ENCODE results near the gene BSN.
"Not testable (repeated sequence)": the region's sequence is repeated elsewhere in the genome, so short reads cannot be mapped to it uniquely, and the experiment has no call there.

BSN gene

DNA sequence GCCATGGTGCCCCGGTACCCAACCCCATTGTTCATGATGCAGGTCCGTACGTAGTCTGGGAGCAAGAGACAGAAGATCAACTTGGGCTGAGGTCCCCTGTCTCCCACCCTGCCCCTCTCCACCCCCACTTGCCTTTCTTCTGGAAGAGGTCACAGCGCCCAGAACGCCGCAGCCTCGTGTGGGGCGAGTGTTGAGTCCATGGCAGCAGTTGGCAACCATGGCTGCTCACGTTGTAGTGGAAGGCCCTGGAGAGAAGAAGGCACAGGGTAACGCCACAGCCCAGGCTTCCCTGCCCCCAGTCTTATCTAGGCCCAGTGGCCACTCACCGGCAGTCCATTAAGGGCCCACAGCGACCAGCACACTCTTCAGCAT is 133.1 kb downstream of the BSN start:
- H3K27ac ChIP-seq, H3K4me2 ChIP-seq, H3K9me3 ChIP-seq, H3K9ac ChIP-seq, H3K4me3 ChIP-seq, H3K27me3 ChIP-seq: not testable (repeated sequence)
- Histone ChIP-seq H4K20me1 (peaks cover 13% of the 10 kb centered on the region; the same call in 1 of the 2 replicates), H3K36me3 (peaks cover 35% of the 10 kb centered on the region), H3K4me1 (peaks cover 24% of the 10 kb centered on the region)

DNA sequence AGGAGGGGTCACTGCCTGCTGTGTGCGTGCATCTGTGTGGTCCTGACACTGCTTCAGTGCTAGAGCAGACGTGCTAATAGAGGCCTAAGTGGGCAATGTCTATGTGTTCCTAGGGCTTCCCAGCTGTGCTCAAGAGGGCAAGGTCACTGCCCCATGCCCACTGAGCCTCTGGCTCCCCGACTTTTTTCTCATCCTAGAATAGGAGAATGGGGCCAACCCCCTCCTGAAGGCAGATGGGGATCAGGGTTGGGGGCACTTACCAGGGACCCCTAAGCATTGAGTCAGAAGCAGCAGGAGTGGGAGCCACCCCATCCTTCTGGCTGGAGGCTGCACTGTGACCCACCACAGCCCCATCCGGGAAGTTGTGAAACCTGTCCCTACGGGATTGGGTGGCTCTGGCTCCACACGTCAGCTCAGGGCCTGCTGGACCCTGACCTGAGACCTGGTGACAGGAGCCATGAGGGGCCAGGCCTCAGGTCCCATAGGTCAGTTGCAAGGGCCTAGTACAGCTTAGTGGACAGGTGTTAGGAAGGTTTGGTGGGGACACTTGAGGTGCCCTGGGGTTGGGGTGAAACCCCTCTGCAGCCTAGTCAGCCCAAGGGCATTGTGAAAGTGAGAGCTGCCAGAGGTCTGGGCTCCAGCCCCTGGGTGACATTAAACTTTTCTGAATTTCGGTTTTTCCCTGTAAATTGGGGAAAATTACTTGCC is 134.2 kb downstream of the BSN start:
- H3K4me2 ChIP-seq, result peak overlapping the region; percentile 77
- H4K20me1 ChIP-seq, result peaks cover 13% of the 10 kb centered on the region; the same call in 1 of the 2 replicates
- peak overlapping the region; percentile 96 for H3K4me3 ChIP-seq
- peak overlapping the region; percentile 96 for H3K9ac ChIP-seq
- H3K27ac ChIP-seq, result peak overlapping the region; percentile 84
- H3K36me3 ChIP-seq, result peaks cover 24% of the 10 kb centered on the region
- H3K27me3 ChIP-seq, H3K9me3 ChIP-seq: not testable (repeated sequence)
- H3K4me1 ChIP-seq, result peaks cover 24% of the 10 kb centered on the region

DNA sequence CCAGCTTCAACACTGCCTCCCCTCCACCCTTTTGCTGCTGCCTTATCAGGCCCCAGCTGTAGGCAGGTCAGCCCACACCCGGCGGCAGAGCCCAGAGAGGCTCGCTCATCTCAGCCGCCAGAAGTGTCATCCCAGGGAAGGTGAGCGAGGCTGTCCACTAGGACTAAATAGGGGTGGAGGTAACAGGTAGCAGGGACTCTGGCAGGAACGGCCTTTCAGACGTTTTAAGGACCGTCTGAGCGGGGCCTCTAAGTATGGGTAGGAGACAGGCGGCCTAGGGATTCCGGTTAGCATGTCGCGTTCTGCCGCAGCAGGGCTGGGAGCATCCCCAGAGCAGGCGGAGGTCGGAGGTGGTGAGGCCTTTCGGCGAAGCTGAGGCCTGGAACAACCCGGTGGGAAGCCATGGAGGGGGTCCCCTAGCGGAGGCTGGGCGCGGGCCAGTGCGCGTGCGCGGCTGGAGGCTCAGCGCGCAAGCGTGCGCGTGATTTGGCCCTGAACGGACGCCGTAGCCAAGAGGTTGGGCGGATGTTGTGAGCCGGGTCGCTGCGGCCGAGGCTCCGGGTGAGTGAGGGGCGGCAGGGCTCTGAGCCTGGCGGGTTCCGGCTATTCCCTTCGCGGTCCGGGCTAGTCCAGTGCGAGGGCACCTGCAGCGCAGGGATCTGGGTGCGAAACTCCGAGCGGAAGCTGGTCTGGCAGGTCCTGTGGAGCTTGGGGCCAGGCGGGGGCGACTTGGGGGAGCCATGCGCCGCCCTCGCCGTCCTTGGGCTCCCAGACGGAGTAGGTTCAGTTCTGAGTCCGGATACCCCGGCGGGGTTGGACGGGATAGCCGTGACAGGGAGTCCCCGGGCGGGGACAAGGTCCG is 135.0 kb downstream of the BSN start, which contains the start of the genes MST1 and RNF123:
Gene MST1 (minus strand): TSS at position 429 of the 862 bp plus-strand sequence. CDS start 783 bp downstream, outside the sequence.
Gene RNF123 (plus strand): TSS at position 512 of the 862 bp plus-strand sequence. CDS start 1,609 bp downstream, outside the sequence.
- peaks cover 16% of the 10 kb centered on the region for H3K36me3 ChIP-seq
- H3K4me1 ChIP-seq, result peaks cover 24% of the 10 kb centered on the region
- peaks cover 15% of the 10 kb centered on the region for H4K20me1 ChIP-seq
- peak within 1 kb of the TSS; percentile 84 for H3K27ac ChIP-seq
- peak within 1 kb of the TSS; percentile 96 for H3K4me3 ChIP-seq
- H3K9ac ChIP-seq, result peak within 1 kb of the TSS; percentile 96
- peak within 1 kb of the TSS; percentile 77 for H3K4me2 ChIP-seq
- no peaks in the 10 kb centered on the region for H3K27me3 ChIP-seq
- H3K9me3 ChIP-seq, result peaks cover 5% of the 10 kb centered on the region; the same call in 1 of the 2 replicates
- TF ChIP-seq Cebpa-rat (IDR thresholded peaks at IDR 0.05), result no peak

DNA sequence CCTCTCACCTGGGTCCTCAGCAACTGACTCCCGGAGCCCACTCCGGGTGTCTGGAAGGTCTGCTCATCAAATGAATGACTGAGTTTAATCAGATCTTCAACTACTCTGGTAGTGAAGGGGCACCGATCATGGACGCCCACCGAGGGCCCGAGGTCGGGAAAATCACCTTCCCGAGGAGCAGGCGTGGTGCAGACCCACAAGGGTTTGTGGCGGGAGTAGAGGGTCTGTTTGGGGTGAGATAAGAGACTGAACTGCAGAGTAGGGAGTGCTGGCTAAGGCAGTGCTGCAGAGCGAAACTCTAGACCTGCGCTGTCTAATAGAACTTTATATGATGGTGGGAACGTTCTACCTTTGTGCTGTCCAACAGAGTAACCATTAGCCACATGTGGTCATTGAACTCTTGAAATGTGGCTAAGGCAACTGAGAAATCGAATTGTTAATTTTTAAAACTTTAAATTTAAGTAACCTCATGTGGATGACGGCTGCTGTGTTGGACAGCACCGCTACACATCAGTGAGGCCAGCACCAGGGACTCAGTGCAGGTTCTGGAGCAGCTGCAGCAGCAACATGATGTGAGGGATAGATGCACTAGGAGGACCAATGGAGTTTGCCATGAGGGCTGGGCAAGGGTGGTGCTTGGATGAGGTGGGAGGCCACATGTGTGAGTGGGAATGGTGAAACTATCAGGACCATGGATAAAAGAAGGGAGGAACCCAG is 135.8 kb downstream of the BSN start:
- H3K9me3 ChIP-seq, H3K27me3 ChIP-seq, H3K36me3 ChIP-seq: not testable (repeated sequence)
- peaks cover 23% of the 10 kb centered on the region for H4K20me1 ChIP-seq
- peak overlapping the region; percentile 84 for H3K27ac ChIP-seq
- H3K4me3 ChIP-seq, result peak overlapping the region; percentile 96
- peak overlapping the region; percentile 77 for H3K4me2 ChIP-seq
- H3K4me1 ChIP-seq, result peaks cover 24% of the 10 kb centered on the region
- peak overlapping the region; percentile 96 for H3K9ac ChIP-seq

GRCh38 chr3:49690856-49691255 is 136.6 kb downstream of the BSN start:
- not testable (repeated sequence) for H3K4me3 ChIP-seq, H3K27me3 ChIP-seq, H3K27ac ChIP-seq, H3K9me3 ChIP-seq, H3K36me3 ChIP-seq
- Histone ChIP-seq H3K4me2 (peak overlapping the region; percentile 77), H3K9ac (peak overlapping the region; percentile 96; the same call in 1 of the 2 replicates), H4K20me1 (peaks cover 27% of the 10 kb centered on the region), H3K4me1 (peaks cover 24% of the 10 kb centered on the region)

DNA sequence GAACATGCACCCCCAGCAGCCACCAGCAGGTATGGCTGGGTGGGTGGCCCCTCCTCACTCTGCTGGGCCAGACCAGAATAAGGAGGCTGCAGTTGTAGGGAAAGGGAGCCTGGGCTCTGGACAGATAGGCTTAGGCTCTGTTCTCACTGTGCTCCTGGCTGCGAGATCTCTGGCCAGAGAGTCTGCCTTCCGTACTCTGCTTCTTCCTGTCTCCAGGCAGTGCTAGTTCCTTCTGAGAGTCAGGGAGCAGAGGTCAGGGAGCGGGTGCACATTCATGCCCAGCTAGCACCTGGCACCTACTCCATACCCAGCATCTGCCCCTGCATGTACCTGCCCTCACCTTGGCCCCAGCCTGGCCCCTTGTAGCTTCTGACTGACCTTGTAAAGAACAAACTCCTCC is 137.2 kb downstream of the BSN start:
- H3K4me2 ChIP-seq, H3K9ac ChIP-seq, H3K27ac ChIP-seq, H3K36me3 ChIP-seq, H3K4me3 ChIP-seq, H3K9me3 ChIP-seq, H3K27me3 ChIP-seq: not testable (repeated sequence)
- peaks cover 27% of the 10 kb centered on the region for H4K20me1 ChIP-seq
- H3K4me1 ChIP-seq, result peaks cover 24% of the 10 kb centered on the region

DNA sequence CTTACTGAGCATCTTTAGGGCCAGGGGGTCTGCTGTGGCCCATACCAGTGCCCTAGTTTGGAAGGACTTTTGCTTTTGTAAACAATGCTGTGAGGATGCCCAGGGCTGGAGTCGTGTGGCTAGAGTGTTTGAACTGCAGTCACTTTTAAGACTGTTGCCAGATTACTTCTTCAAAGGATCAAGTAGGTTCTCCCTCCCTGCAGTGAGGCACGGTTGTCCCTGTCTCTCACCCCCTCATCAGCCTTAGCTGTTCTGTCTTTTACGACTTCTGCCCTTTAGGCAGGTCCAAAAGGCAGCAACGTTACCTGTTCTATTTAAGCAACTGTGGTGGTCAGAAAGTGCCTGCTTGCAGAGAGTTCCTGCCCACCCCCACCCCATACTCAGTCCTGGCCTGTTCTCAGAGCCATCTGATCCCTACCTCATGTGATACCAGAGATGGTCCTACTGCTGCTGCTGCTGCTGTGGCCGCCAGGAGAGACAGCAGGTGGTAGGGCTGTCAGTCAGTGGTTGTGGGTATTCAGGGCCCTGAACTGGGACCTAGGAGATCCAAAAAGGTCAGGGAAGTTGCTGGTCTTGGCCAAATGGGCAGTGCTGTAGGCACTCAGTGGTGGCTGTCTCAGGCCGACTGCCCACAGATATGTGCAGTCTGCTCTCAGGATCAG is 140.3 kb downstream of the BSN start:
- not testable (repeated sequence) for H3K27me3 ChIP-seq, H3K9me3 ChIP-seq, H3K4me3 ChIP-seq, H3K9ac ChIP-seq, H3K27ac ChIP-seq, H3K4me2 ChIP-seq
- peaks cover 32% of the 10 kb centered on the region for H3K4me1 ChIP-seq
- H4K20me1 ChIP-seq, result peaks cover 26% of the 10 kb centered on the region
- peaks cover 32% of the 10 kb centered on the region for H3K36me3 ChIP-seq

DNA sequence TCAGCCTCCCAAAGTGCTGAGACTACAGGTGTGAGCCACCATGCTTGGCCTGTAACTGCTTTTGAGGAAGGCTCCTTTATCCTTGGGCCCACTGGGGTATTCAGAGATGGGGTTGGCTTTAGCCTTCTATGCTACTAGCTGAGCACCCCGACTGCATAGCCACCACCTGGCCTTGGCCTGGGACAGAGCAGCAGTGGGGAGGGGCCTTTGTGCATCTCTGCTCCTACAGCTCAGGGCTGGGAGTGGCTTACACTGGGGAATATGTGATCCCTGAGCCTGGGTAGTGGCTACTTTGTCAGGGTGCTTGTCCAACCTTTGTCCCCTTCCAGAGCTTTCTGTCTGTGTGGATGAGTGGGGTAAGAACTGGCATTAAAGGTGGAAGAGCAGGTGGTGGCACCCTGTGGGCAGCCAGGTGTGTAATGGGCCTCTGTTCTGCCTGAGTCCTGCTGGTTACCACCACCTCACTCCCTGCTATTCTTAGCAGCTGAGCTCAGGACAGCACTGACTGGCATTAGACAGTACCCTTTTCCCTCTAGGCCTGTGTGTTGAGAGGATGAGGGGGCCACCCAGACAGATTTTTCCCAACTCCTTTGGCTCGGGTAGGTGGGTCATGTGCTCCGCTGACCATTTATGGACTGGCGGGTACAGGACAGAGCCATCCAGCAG is 141.2 kb downstream of the BSN start:
- Histone ChIP-seq H3K36me3 (peaks cover 41% of the 10 kb centered on the region), H4K20me1 (peaks cover 21% of the 10 kb centered on the region), H3K4me1 (peaks cover 34% of the 10 kb centered on the region)
- not testable (repeated sequence) for H3K4me2 ChIP-seq, H3K4me3 ChIP-seq, H3K27ac ChIP-seq, H3K9me3 ChIP-seq, H3K27me3 ChIP-seq, H3K9ac ChIP-seq
